DMS53 (cell line): ENCODE measurements around the gene ZNF256.

Experiments
- DNase-seq: peaks from one replicate; lab custom pipeline; 2025; lab: John Stamatoyannopoulos, UW

ZNF256 gene

DNA sequence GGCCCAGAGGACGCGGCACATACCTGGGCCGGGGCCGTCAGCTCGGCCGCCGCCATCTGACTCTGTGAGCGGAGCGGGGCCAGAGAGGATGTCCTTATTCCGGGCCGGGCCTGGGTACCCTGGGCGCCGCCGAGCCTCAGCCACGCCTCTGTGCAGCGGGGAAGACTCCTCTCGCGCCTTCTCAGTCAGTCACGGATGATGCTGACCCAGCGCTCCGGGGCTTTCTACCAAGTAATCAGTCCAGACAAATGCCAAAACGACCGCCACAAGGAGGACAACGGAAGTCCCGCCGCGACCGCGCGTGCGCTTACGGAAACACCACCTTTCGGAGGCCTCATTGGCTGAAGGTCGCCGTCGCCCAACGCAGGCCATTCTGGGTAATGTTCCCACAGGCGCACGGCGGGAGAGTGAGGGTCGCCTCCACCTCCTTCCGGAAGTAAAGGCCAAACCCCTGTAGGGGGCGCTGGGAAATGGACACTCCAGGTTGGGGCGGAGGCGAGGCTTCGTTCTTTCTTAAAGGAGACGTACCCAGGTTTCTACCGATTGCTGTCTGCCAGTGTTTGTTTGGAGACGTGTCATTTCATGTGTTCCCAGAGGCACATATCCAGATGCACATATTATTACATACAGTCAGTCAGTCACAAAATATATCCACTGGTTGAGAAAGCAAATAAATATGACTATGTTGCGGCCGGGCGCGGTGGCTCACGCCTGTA is at the start of gene ZNF256:
TSS of gene ZNF256 (minus strand) at position 288 of the 716 bp plus-strand sequence. CDS start at position 56, 232 bp downstream.
- DNase-seq = peak; percentile 91

DNA sequence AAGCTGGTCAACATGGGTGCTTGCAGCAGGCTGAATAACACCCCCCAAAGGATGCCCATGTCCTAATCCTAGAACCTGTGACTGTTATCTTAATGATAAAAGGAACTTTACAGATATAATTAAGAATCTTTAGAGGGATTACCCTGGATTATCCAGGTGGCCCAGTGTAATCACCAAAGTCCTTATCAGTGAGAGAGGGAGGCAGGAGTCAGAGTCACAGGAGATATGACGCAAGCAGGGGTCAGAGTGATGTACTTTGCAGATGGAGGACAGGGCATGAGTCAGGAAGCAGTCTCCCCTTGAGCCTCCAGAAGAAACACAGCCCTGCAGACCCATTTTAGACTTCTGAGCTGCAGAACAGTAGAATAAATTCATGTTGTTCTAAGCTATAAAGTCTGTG is 45.3 kb upstream of the ZNF256 start:
- DNase-seq = no peak

DNA sequence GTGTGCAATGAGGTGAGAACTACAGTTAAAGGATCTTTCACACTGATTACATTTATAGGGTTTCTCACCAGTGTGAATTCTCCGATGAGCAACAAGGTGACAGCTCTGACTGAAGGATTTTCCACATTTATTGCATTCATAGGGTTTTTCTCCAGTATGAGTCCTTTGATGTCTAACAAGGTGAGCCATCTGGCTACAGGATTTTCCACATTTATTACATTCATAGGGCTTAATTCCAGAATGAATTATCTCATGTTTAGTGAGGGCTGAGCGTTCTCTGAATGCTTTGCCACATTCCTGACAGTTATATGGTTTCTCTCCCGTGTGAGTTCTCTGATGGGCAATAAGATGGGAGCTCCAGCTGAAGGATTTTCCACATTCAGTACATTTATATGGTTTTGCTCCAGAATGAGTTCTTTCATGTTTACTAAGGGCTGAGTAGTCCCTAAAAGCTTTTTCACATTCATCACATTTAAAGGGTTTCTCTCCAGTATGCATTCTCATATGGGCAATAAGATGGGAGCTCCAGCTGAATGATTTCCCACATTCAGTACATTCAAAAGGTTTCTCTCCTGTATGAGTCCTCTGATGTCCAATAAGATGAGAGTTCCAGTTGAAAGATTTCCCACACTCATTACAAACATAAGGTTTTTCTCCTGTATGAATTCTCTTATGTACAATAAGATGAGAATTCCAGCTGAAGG is 31.2 kb upstream of the ZNF256 start:
- DNase-seq = peak; percentile 53

DNA sequence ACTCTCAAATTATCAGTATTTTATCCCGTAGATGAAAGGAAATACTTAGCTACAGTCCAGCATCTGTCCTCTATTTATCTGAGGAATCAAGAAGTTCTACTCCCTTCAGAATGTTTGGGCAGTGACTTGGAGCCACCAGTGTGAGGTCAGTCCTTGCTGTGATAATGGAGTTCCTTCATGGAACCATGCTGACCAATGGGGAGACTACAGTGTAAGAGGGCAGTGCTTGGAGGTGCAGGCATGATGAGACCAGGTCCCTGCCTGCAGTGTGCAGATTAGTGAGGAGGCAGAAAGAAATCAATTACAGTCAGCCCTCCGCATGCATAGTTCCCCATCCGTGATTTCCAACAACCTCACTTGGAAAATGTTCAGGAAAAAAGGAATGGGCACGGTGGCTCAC is 26.9 kb upstream of the ZNF256 start, which contains the start of gene C19orf18:
TSS of gene C19orf18 (minus strand) at position 101 of the 400 bp plus-strand sequence. CDS start 102 bp downstream, outside the sequence.
- DNase-seq = no peak

DNA sequence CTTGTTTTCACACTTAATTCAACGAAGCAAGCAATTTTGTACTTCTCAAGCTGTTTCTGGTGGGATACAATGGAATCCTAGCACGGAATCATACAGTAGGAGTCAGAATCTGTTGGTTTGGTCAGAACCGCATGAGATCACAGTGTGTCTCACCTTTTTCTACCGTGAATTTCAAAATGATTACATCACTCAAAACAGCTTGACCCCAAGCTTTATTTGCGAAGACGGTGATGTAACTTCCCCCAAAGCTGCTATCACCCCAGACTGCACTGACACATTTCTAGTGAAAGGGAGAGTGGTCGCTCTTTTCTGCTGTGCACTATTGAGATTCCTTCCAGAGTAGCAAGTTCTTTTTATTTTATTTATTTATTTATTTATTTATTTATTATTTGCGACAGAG is 17.3 kb upstream of the ZNF256 start:
- no peak for DNase-seq

DNA sequence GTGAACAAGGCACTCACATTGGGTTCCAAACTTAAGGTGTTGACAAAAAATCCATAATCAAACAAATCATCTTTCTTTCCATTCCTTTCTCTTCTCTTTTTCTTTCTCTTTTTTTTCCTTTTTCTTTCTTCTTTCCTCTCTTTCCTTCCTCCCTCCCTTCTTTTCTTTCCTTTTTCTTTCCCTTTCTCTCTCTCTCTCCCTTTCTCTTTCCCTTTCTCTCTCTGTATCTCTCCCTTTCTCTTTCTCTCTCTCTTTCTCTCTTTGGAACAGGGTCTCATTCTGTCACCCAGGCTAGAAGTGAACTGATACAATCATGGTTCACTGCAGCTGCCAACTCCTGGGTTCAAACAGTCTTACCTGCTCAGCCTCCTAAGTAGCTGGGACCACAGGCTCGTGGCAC is 14.3 kb upstream of the ZNF256 start:
- no peak for DNase-seq

DNA sequence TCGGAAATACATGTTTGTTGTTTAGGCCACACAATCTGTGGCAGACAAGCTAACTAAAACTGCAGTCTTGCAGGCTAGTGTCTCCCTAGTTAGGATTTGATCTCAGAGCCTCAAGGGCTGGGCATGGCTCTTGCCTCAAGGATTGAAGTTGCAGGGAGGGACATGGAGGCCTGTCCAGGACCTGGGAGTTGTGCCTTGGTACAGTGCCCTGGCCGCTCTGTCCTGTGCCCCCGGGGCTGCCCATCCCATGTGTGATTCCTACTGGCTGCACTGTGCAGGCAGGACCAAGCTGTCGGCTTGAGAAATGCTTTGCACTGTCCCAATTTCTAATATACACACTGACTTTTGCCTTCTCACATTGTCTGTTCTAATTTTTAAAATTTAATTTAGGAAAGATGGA is 7.5 kb upstream of the ZNF256 start:
- no peak for DNase-seq

DNA sequence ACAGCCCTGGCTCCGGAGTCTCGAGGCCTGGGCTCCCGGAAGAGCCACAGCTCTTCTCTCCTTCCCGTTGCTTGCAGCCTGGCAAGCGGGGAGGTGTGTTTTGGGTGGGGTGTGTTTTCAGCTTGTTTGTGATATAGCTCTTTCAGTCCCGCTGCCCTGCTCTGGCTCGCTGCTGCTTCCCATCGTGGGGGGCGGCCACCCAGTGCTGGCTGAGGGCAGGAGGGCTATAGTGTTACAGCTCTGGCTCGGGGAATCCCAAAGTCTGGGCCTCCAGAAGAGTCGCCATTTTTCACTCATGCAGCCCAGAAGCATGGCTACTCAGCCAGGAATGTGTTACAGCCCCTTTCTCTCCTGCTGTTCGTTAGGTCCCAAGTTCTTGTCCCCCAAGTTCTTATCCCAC is 2.2 kb upstream of the ZNF256 start:
- no peak for DNase-seq

DNA sequence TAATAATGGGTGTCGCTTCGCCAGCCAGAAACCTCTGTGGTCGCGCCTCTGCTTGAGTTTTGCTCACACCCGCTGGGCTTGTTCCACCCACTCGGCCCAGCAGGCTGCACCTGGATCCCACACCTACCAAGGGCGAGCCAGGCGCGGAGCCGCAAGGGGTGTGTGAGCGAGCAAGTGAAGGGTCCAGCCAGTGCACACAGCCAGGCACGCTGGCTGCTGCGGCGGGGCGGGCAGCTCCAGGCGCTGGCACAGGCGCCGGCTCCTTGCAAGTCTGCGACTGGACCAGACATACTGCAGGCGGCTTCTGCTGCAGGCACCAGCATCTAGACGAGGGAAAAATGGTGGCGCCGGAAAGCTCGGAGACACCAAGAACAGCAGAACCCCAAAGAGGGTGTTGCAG is 1.8 kb upstream of the ZNF256 start:
- DNase-seq = no peak

DNA sequence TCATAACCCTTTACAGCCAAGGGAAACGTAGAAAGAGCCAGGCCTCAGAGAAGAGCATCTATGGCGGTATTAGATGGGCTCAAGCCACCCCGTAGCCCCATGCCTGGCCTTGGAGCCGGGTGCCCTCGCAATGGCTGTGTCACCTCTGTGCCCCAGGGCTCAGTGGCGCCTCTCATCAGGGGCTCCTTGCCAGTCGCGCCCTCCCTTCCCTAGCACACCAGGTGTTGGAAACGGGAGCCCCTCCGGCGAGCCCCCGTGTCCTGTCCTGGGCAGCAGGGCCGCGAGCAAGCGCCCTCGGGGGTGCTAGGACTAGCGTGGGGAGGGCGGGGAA is 453 bp downstream of the ZNF256 start:
- no peak for DNase-seq

DNA sequence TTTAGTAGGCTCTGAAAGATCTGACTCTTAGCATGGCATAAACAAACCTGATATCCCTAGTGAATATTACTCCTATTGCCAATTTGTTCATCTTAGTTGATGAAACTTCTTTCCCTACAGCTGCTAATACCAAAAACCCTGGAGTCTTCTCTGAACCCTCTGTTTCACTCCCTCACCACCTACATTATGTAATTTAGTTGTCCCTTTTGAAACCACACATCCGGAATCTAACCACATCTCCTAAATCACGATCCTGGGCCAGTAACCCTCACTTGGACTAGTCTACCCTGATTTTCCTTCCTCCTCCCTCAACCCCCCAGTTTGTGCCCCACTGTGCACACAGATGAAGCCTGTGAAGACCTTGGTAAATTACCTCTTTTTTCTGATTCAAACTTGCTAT is 1.2 kb downstream of the ZNF256 start:
- no peak for DNase-seq

DNA sequence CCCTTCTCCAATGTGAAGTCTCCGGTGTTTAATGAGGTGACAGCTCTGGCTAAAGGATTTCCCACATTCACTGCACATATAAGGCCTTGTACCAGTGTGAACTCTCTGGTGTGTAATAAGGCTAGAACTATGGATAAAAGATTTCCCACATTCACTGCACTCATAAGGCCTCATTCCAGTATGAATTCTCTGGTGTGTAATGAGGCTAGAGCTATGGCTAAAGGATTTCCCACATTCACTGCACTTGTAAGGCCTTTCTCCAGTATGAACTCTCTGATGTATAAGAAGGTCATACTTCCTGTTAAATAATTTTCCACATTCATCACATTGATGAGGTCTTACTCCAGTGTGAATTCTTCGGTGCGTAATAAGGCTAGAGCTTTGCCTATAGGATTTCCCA is 5.9 kb downstream of the ZNF256 start:
- DNase-seq = no peak

DNA sequence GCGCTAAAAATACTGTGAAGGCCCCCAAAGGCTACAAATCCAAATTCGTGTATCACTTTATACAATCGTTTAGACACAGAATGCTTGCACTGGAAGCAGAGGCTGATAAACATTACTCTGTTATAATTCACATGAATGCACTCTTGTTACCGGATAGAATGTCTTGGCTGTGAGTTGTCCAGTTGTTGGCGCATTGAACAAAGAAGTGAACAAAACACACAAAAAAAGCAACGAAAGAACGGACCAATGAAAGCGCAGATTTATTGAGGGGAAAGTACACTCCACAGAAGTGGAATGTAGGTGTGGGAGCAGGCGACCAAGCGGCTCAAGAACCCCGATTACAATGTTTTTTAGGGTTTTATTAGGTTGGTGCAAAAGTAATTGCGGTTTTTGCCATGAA is 11.8 kb downstream of the ZNF256 start:
- no peak for DNase-seq

DNA sequence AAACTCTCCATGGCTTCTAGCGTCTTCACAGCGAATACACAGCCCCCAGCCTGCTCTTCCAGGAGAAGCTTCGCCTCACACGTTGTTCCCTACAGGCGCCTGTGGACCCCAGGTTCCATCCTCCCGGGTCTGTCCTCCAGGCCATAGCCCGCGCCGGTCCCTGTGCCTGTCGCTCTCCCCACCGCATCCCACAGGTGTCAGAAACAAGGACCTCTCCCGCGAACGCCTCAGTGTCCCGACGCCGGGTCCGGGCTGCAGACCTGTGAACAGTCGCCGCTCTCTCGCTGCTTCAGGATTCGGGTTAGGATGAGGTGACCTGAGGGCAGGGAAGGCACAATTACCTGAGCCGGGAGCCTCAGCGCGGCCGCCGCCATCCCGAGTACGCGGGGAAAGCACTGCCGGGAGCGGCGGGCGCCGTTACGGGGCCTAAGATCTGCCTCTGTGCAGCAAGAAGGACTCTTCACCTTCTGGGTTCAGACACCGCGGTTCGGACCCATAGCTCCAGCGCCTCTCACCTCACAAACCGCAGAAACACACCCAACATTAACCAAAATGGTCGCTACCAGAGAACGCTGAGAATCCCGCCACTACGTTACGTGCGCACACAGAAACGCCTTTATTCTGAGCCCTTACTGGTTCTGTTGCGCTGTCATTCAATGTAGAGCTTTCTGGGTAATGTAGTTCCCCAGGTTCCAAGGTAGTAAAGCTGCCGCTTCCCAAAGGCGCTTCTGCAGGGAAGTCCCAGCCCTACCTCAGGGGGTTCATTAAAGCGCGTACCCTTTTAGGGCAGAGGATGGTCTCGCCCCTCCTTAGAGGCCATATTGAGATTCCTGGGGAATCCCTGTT is 12.5 kb downstream of the ZNF256 start, which contains the start of gene ZNF418:
TSS of gene ZNF418 (minus strand) at position 583 of the 846 bp plus-strand sequence. CDS start 1,580 bp downstream, outside the sequence.
- peak; percentile 87 for DNase-seq

DNA sequence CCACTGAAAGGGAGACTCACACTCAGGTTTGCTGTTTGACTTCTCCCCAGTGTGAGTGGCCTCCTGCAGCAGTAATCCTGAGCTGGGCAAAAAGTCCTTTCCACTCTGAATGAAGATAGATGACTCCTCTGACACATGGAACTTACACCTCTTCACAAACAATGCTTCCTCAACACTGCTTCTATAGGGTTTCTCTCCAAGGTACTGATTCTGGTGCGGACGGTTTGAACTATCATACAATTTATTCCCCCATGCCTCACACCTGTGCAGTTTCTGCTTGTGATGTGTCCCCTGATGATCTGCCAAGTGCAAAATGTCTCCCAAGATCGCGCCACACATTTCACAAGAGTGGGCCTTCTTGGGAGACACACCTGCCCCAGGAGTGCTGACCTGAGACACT is 19.9 kb downstream of the ZNF256 start:
- DNase-seq = no peak

DNA sequence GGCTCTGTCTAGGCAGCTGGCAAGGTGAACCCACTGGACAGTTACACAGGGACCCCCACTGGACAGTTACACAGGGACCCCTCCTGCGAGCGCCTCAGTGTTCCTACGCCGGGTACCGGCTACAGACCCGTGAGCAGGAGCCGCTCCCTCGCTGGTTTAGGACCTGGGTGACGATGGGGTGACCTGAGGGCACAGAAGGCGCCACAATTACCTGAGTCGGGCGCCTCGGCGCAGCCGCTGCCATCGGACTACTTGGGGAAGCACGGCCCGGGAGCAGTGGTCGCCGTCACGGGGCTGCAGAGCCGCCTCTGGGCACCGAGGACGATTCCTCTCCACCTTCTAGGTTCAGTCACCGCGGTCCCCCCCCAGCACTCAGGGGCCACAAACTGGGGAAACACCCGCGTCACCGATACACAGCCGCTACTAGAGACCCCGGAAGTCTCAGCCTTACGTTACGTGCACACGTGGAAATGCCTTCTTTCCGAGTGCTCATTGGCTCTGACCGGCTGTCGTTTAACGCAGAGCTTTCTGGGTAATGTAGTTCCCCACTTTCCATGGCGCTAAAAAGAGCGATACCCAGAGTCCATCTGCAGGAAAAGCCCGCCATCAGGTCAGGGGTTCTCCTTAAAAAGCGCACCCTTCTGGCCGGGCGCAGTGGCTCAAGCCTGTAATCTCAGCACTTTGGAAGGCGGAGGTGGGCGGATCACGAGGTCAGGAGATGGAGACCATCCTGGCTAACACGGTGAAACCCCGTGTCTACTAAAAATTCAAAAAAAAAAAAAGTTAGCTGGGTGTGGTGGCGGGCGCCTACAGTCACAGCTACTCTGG is 31.1 kb downstream of the ZNF256 start, which contains the start of gene ZNF417:
TSS of gene ZNF417 (minus strand) at position 425 of the 828 bp plus-strand sequence. CDS start at position 244, 181 bp downstream.
- DNase-seq = peak; percentile 97

DNA sequence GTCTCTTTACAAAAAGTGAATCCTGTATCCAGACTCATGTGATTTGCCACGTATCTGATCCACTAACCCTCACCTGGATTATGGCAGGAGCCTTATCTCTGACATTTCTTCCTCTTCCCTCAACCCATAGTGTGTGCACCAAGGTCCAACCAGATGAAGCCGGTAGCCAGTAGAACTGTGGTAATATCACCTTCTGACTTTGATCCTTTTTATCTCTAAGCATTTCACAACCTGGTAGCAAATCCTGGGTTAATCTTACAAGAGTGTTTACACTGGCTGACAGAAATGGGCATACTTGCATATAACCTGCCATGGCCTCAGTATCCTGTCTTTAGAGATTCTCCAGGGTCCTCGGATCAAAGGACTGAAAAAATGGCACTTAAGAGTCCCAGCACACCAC is 33.0 kb downstream of the ZNF256 start:
- DNase-seq = no peak

DNA sequence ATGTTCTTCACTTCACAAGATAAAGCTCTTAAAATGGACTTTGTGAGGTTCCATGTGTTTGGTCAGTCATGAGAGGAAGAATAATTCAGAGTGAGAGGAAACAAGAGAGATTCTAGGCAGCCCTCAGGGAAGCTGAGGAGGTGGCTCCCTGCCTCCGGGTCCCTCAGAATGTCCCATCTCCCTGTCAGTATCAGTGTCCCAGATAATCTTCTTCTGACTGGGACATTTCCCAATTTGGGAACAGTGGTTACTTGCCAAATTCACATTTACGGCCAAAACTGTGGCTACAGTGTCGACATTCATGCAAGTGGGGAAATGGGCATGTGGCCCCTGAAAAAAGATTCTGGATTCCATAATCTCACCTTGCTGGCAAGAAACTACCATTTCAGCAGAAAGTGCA is 40.1 kb downstream of the ZNF256 start:
- no peak for DNase-seq

DNA sequence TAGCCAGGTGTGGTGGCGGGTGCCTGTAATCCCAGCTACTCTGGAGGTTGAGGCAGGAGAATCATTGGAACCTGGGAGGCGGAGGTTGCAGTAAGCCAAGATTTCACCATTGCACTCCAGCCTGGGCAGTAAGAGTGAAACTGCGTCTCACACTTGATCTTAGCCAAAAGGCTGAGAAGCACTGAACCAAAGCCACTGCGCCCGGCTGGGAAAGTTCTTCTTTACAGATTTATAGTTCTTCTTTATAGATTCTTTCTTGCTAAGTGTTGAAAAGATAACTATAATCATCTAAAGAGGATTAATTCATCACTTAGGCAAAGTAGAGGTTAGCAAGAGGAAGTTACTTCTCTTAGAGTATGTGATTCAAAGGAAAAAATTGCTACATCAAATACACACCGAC is 42.2 kb downstream of the ZNF256 start:
- no peak for DNase-seq

DNA sequence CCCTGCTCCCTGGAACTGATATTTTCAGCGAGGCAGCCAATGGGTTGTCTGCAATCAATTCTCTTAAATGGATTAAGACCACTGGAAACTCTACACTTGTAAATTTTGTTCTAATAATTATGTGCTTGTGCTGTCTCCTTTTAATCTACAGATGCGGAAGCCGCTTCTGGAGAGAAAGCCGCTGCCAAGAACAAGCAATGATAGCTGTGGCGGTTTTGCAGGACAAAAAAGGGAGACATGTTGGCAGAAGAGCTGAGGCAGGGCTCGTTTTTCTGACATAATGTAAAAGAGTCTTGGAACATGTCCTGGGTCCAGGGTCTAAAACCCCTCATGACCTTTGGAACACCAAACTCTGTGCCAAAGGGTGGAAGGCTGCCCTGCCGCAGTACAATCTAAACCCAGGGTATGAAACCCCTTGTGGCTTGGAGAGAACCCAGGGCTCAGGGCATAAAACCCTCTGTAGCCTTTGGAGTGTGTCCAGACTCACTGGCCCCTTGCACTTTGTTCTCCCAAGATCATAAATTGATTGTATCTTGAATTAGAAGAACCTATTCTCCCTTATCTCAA is 43.8 kb downstream of the ZNF256 start:
- no peak for DNase-seq

DNA sequence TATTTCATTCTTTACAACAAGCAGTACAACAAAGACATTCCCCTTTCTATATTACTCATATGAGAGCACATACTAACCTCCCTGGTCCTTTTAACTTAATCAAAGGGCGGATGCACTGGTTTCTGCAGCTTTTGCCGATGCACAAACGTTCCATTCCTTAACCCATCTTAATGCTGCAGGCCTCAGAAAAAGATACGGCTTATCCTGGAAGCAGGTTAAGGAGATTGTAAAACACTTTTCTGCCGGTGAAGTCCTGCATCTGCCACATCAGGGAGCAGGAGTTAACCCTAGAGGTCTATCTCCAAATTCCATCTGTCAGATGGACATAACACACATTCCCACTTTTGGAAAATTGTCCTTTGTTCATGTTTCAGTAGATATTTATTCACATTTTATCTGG is 47.2 kb downstream of the ZNF256 start:
- no peak for DNase-seq
